Measurements from ENCODE around the gene TNK1.

TNK1 gene

DNA sequence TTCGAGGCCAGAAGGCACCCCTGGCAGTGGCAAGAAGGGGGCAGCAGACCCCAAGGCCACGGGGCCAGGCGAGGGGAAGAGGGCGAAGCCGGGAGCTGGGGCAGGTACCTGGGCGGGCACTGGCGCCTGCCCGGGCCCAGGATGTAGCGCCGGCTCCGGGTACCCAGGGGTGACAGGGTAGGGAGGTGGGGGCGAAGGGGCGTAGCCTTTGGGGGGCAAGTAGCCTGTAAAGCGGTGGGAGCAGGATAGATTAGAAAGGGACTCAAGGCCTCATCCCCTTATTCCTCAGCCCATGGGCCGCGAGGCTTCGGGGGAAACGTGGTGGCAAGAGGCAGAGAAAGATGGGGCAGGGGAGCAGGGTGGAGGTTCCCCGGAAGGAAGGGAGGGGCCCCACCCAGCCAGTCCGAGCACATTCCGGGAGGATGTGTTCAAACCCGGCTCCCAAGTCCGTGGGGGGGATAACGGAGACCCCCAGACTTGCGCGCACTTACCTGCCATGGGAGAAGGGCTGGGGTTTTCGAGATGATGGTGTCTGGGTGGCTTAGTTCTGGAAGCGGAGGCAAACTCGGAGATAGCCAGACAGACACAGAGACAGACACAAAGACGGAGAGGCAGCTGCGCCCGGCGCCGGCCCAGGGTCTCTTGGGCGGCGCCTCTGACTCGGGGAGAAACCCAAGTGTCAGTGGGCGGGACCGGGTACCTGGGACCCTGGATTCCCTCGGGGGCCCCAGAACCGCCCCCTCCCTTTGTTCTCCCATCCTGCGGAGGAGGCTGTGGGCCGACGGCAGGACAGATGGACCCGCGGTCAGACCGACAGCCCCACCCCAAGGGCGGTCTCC, 12.9 kb downstream of the TNK1 start:
- Histone ChIP-seq H3K9me3 (ENCODE audit: low read depth, low read length) (no peaks in the 10 kb centered on the region), H3K36me3 (ENCODE audit: insufficient read depth, low read length) (no peaks in the 10 kb centered on the region), H3K27ac (no peak overlapping the region), H3K9ac (ENCODE audit: insufficient read length) (peak overlapping the region; percentile 70), H3K4me3 (peak overlapping the region; percentile 89)
- no peak for TF ChIP-seq POLR2AphosphoS5 (IDR thresholded peaks at IDR 0.05; ENCODE audit: borderline replicate concordance, low read depth, low read length)
- TF ChIP-seq FOXP2 (optimal IDR thresholded peaks at IDR 0.05; ENCODE audit: control extremely low read depth, extremely low read length, insufficient read depth), result no peak
- no peak for TF ChIP-seq EZH2 (IDR thresholded peaks at IDR 0.05)
- no peak for DNase-seq (ENCODE audit: low read depth, low spot score)

GRCh38 chr17:7394452-7395191, 13.7 kb downstream of the TNK1 start, which contains the start of gene PLSCR3:
PLSCR3 (minus strand) TSS chr17:7394525; CDS start chr17:7394110, 415 bp downstream.
- Histone ChIP-seq H3K27ac (no peak within 1 kb of the TSS), H3K36me3 (ENCODE audit: insufficient read depth, low read length) (no peaks in the 10 kb centered on the region), H3K4me3 (peak within 1 kb of the TSS; percentile 89), H3K9ac (ENCODE audit: insufficient read length) (peak within 1 kb of the TSS; percentile 70), H3K9me3 (ENCODE audit: low read depth, low read length) (no peaks in the 10 kb centered on the region)
- DNase-seq (ENCODE audit: low read depth, low spot score), result no peak
- TF ChIP-seq EZH2 (IDR thresholded peaks at IDR 0.05) (no peak), POLR2AphosphoS5 (IDR thresholded peaks at IDR 0.05; ENCODE audit: borderline replicate concordance, low read depth, low read length) (peak; percentile 35; the same call in 1 of the 2 replicates)

- Histone ChIP-seq H3K27ac (no peak overlapping the region), H3K9me3 (ENCODE audit: low read depth, low read length) (no peaks in the 10 kb centered on the region), H3K36me3 (ENCODE audit: insufficient read depth, low read length) (no peaks in the 10 kb centered on the region), H3K9ac (ENCODE audit: insufficient read length) (no peak overlapping the region), H3K4me3 (no peak overlapping the region)
- TF ChIP-seq POLR2AphosphoS5 (IDR thresholded peaks at IDR 0.05; ENCODE audit: borderline replicate concordance, low read depth, low read length), result no peak
- no peak for TF ChIP-seq FOXP2 (optimal IDR thresholded peaks at IDR 0.05; ENCODE audit: control extremely low read depth, extremely low read length, insufficient read depth)
- TF ChIP-seq EZH2 (IDR thresholded peaks at IDR 0.05), result no peak
- no peak for DNase-seq (ENCODE audit: low read depth, low spot score)
Observed at GRCh38 chr17:7396147-7396546, 15.3 kb downstream of the TNK1 start.

- H3K36me3 ChIP-seq (ENCODE audit: insufficient read depth, low read length), result no peaks in the 10 kb centered on the region
- no peaks in the 10 kb centered on the region for H3K9me3 ChIP-seq (ENCODE audit: low read depth, low read length)
- H3K9ac ChIP-seq (ENCODE audit: insufficient read length), result no peak overlapping the region
- no peak overlapping the region for H3K4me3 ChIP-seq
- DNase-seq (ENCODE audit: low read depth, low spot score), result no peak
- H3K27ac ChIP-seq, result no peak overlapping the region
- TF ChIP-seq FOXP2 (optimal IDR thresholded peaks at IDR 0.05; ENCODE audit: control extremely low read depth, extremely low read length, insufficient read depth) (no peak), EZH2 (IDR thresholded peaks at IDR 0.05) (no peak), POLR2AphosphoS5 (IDR thresholded peaks at IDR 0.05; ENCODE audit: borderline replicate concordance, low read depth, low read length) (no peak)
Observed at GRCh38 chr17:7398612-7399011, 17.7 kb downstream of the TNK1 start.

- DNase-seq (ENCODE audit: low read depth, low spot score), result no peak
- Histone ChIP-seq H3K4me3 (peak overlapping the region; percentile 95), H3K27ac (no peak overlapping the region), H3K9ac (ENCODE audit: insufficient read length) (peak overlapping the region; percentile 82), H3K9me3 (ENCODE audit: low read depth, low read length) (no peaks in the 10 kb centered on the region), H3K36me3 (ENCODE audit: insufficient read depth, low read length) (no peaks in the 10 kb centered on the region)
- TF ChIP-seq EZH2 (IDR thresholded peaks at IDR 0.05), result no peak
- no peak for TF ChIP-seq FOXP2 (optimal IDR thresholded peaks at IDR 0.05; ENCODE audit: control extremely low read depth, extremely low read length, insufficient read depth)
- TF ChIP-seq POLR2AphosphoS5 (IDR thresholded peaks at IDR 0.05; ENCODE audit: borderline replicate concordance, low read depth, low read length), result no peak
Observed at GRCh38 chr17:7403043-7403726, 22.3 kb downstream of the TNK1 start.

- H3K9ac ChIP-seq (ENCODE audit: insufficient read length), result peak overlapping the region; percentile 82
- no peaks in the 10 kb centered on the region for H3K9me3 ChIP-seq (ENCODE audit: low read depth, low read length)
- TF ChIP-seq EZH2 (IDR thresholded peaks at IDR 0.05) (no peak), POLR2AphosphoS5 (IDR thresholded peaks at IDR 0.05; ENCODE audit: borderline replicate concordance, low read depth, low read length) (no peak), FOXP2 (optimal IDR thresholded peaks at IDR 0.05; ENCODE audit: control extremely low read depth, extremely low read length, insufficient read depth) (no peak)
- H3K36me3 ChIP-seq (ENCODE audit: insufficient read depth, low read length), result no peaks in the 10 kb centered on the region
- H3K4me3 ChIP-seq, result peak overlapping the region; percentile 95
- no peak for DNase-seq (ENCODE audit: low read depth, low spot score)
- H3K27ac ChIP-seq, result peak overlapping the region; percentile 62; the same call in 1 of the 2 replicates
Observed at GRCh38 chr17:7403727-7403976, 22.8 kb downstream of the TNK1 start.

DNA sequence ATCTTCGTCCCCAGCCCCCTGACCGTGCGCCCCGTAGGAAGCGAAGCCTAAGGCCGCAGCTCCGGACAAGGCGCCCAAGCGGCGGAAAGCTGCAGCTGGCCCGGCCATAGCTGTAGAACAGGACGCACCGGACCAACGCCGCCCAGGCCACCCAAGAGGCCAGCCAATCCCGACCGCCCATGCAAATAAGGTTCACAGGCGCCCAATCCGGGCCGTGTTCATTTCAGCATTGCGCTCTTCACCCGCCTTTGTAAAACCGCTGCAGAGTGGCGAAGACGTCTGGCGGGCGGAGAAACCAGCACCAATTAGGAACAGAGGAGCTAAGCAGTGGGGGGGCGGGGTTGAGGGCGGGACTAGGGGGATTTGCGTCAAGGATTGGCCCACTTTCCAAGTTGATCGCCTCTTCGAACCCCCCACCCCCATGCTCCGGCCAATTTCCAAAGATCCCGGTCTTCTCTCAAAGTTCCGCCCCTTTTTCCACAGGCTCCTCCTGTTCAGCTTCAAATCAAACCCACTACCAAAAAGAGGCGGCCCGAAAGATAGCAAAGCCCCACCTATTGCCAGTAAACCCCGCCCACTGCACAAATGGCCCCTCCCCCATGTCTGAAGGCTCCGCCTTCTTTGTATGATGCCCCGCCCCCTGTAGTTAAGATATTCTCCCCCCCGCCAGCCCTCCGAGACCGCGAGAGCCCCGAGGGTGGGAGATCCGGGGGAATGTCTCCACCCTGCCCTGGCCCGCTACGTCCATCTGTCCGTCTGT, 23.3 kb downstream of the TNK1 start, which contains the start of gene TMEM256:
Gene TMEM256 (minus strand): TSS at position 121 of the 760 bp plus-strand sequence. CDS start 13 bp downstream, at position 108.
- Histone ChIP-seq H3K27ac (peak within 1 kb of the TSS; percentile 62; the same call in 1 of the 2 replicates), H3K9ac (ENCODE audit: insufficient read length) (peak within 1 kb of the TSS; percentile 82), H3K36me3 (ENCODE audit: insufficient read depth, low read length) (no peaks in the 10 kb centered on the region), H3K4me3 (peak within 1 kb of the TSS; percentile 95), H3K9me3 (ENCODE audit: low read depth, low read length) (no peaks in the 10 kb centered on the region)
- no peak for TF ChIP-seq FOXP2 (optimal IDR thresholded peaks at IDR 0.05; ENCODE audit: control extremely low read depth, extremely low read length, insufficient read depth)
- peak; percentile 74 for TF ChIP-seq POLR2AphosphoS5 (IDR thresholded peaks at IDR 0.05; ENCODE audit: borderline replicate concordance, low read depth, low read length)
- DNase-seq (ENCODE audit: low read depth, low spot score), result peak; percentile 92

All from SK-N-MC (cell line).